ENCODE data around the gene CABP1.

- TF ChIP-seq ZNF274 (IDR thresholded peaks at IDR 0.05; ENCODE audit: insufficient read depth, insufficient read length): no peak
- TF ChIP-seq, protein P1, sequence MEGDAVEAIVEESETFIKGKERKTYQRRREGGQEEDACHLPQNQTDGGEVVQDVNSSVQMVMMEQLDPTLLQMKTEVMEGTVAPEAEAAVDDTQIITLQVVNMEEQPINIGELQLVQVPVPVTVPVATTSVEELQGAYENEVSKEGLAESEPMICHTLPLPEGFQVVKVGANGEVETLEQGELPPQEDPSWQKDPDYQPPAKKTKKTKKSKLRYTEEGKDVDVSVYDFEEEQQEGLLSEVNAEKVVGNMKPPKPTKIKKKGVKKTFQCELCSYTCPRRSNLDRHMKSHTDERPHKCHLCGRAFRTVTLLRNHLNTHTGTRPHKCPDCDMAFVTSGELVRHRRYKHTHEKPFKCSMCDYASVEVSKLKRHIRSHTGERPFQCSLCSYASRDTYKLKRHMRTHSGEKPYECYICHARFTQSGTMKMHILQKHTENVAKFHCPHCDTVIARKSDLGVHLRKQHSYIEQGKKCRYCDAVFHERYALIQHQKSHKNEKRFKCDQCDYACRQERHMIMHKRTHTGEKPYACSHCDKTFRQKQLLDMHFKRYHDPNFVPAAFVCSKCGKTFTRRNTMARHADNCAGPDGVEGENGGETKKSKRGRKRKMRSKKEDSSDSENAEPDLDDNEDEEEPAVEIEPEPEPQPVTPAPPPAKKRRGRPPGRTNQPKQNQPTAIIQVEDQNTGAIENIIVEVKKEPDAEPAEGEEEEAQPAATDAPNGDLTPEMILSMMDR (IDR thresholded peaks at IDR 0.05 in 2 of 3, conservative IDR thresholded peaks at IDR 0.05 in 1 of 3; ENCODE audit: control insufficient read depth in 2 of 3, extremely low read depth in 1 of 3, insufficient read depth in 1 of 3, low read depth in 3 of 3, low read length in 3 of 3): no peak
- TF ChIP-seq RAD21 (IDR thresholded peaks at IDR 0.05; ENCODE audit: insufficient read depth, low read depth, low read length): no peak
- TF ChIP-seq, protein P2, sequence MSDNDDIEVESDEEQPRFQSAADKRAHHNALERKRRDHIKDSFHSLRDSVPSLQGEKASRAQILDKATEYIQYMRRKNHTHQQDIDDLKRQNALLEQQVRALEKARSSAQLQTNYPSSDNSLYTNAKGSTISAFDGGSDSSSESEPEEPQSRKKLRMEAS (IDR thresholded peaks at IDR 0.05; ENCODE audit: low read depth, low read length): no peak
- TF ChIP-seq USF2 (IDR thresholded peaks at IDR 0.05; ENCODE audit: borderline replicate concordance, low read depth, low read length): no peak
- TF ChIP-seq NR2F1 (conservative IDR thresholded peaks at IDR 0.05): no peak
- no peak for TF ChIP-seq E2F4 (IDR thresholded peaks at IDR 0.05; ENCODE audit: low read depth, low read length)
- no peak for TF ChIP-seq YY1 (IDR thresholded peaks at IDR 0.05; ENCODE audit: low read depth, low read length)
- no peak for TF ChIP-seq EZH2 (IDR thresholded peaks at IDR 0.05; ENCODE audit: borderline replicate concordance, control insufficient read depth, low read depth, low read length)
- TF ChIP-seq MTA3 (IDR thresholded peaks at IDR 0.05; ENCODE audit: borderline replicate concordance, low read length): no peak
- TF ChIP-seq TARDBP (IDR thresholded peaks at IDR 0.05; ENCODE audit: borderline replicate concordance): no peak
- TF ChIP-seq BCLAF1 (IDR thresholded peaks at IDR 0.05): no peak
Observed at GRCh38 chr12:120699553-120699952, 59.1 kb downstream of the CABP1 start.
